ENCODE data around the gene STAT2. TPM values are rescaled to one million over a fixed set of nuclear protein-coding genes. Genes with fewer than 3 reads are reported as not detected.

The STAT2 gene
- polyA plus RNA-seq = 9.7 and 26.8 TPM in 2 replicates

GRCh38 chr12:56359851-56360767, at the start of gene STAT2:
Gene STAT2, minus strand, starts transcription at chr12:56360107. Its CDS starts 3,536 bp downstream, at chr12:56356571.

GRCh38 chr12:56362130-56363059, 2.5 kb upstream of the STAT2 start, which contains the start of gene APOF:
Gene APOF, minus strand, starts transcription at chr12:56362857. Its CDS starts 112 bp downstream, at chr12:56362745.

GRCh38 chr12:56338308-56339157, 21.4 kb downstream of the STAT2 start, which contains the start of gene IL23A:
Gene IL23A, plus strand, starts transcription at chr12:56338884. Its CDS starts 161 bp downstream, at chr12:56339045.

GRCh38 chr12:56333679-56334489, 26.0 kb downstream of the STAT2 start, which contains the start of gene PAN2:
Gene PAN2, minus strand, starts transcription at chr12:56334000. Its CDS starts 906 bp downstream, at chr12:56333094.

GRCh38 chr12:56315622-56316473, 44.1 kb downstream of the STAT2 start, which contains the start of gene CNPY2:
Gene CNPY2, minus strand, starts transcription at chr12:56315988. Its CDS starts 771 bp downstream, at chr12:56315217.

GRCh38 chr12:56299853-56300643, 59.9 kb downstream of the STAT2 start, which contains the start of gene CS:
Gene CS, minus strand, starts transcription at chr12:56300330. Its CDS starts 129 bp downstream, at chr12:56300201.

Other genes with a start within 250 kb of the STAT2 start
- 1,996 and 2,354 TPM in 2 replicates for gene RPL41, start 243.5 kb downstream of the STAT2 start, polyA plus RNA-seq
- gene ZC3H10, start 241.8 kb downstream of the STAT2 start, polyA plus RNA-seq = 0.46 and 0.65 TPM in 2 replicates
- 0.99 and 9.1 TPM in 2 replicates for gene ESYT1, start 231.8 kb downstream of the STAT2 start, polyA plus RNA-seq
- 99.3 and 105 TPM in 2 replicates for gene MYL6B, start 207.5 kb downstream of the STAT2 start, polyA plus RNA-seq
- 2,053 and 2,241 TPM in 2 replicates for gene MYL6, start 201.7 kb downstream of the STAT2 start, polyA plus RNA-seq
- gene SMARCC2, start 170.6 kb downstream of the STAT2 start, polyA plus RNA-seq = 52.8 and 59.7 TPM in 2 replicates
- gene RNF41, start 138.2 kb downstream of the STAT2 start, polyA plus RNA-seq = 12.4 and 13.5 TPM in 2 replicates
- 28.3 and 36.4 TPM in 2 replicates for gene NABP2, start 135.8 kb downstream of the STAT2 start, polyA plus RNA-seq
- not detected in 2 replicates for gene SLC39A5, start 130.1 kb downstream of the STAT2 start, polyA plus RNA-seq
- gene ANKRD52, start 101.7 kb downstream of the STAT2 start, polyA plus RNA-seq = 4.2 and 10.7 TPM in 2 replicates
- gene COQ10A, start 93.2 kb downstream of the STAT2 start, polyA plus RNA-seq = 6.7 and 8.2 TPM in 2 replicates
- gene CS, start 59.8 kb downstream of the STAT2 start, polyA plus RNA-seq = 117 and 124 TPM in 2 replicates
- 115 and 134 TPM in 2 replicates for gene CNPY2, start 44.1 kb downstream of the STAT2 start, polyA plus RNA-seq
- gene PAN2, start 26.1 kb downstream of the STAT2 start, polyA plus RNA-seq = 10.5 and 12.1 TPM in 2 replicates
- gene IL23A, start 21.2 kb downstream of the STAT2 start, polyA plus RNA-seq = not detected in 2 replicates
- 0.32 TPM in 1 of 2 replicates, not detected in the other for gene APOF, start 2.8 kb upstream of the STAT2 start, polyA plus RNA-seq
- gene TIMELESS, start 89.3 kb upstream of the STAT2 start, polyA plus RNA-seq = 0.20 and 0.63 TPM in 2 replicates
- 0.51 TPM in 1 of 2 replicates, not detected in the other for gene MIP, start 94.5 kb upstream of the STAT2 start, polyA plus RNA-seq
- 1.6 and 3.1 TPM in 2 replicates for gene SPRYD4, start 108.5 kb upstream of the STAT2 start, polyA plus RNA-seq
- gene GLS2, start 128.1 kb upstream of the STAT2 start, polyA plus RNA-seq = 8.9 and 18.7 TPM in 2 replicates
- gene RBMS2, start 161.7 kb upstream of the STAT2 start, polyA plus RNA-seq = 0.30 and 0.83 TPM in 2 replicates

Measured in Purkinje cell (primary cell).